GM23338 (cell line): Measurements from ENCODE around the gene CDK5RAP2. TPM values are rescaled to one million over a fixed set of nuclear protein-coding genes. Genes with fewer than 3 reads are reported as not detected.

ENCODE experiments used
- ATAC-seq: fragments of 200-7000 bp; cut with Tn5 transposase; 3 replicates; pipeline ENCODE4 v1.9.1; 2020
- DNase-seq: peaks from one replicate; pipeline ENCODE4 v3.0.0-alpha.2; 2015; ENCODE audit warnings: low spot score
- H2AFZ ChIP-seq: fragments of 200-600 bp; sonication (generic); 2 replicates; pipeline ENCODE4 v1.8.0; 2016; ENCODE audit warnings: antibody characterized with exemption, mild to moderate bottlenecking, moderate library complexity
- H3F3A ChIP-seq: fragments of 200-600 bp; sonication (generic); replicated peaks from 2 replicates; pipeline ENCODE4 v1.8.0; 2017; ENCODE audit warnings: antibody characterized with exemption, mixed run types, low read depth
- H3K27ac ChIP-seq: fragments of 200-600 bp; sonication (generic); 2 replicates; pipeline ENCODE4 v1.6.1; 2016; ENCODE audit warnings: low read depth
- H3K27me3 ChIP-seq: fragments of 200-600 bp; sonication (generic); 2 replicates; pipeline ENCODE4 v1.8.0; 2016; ENCODE audit warnings: mild to moderate bottlenecking, mixed run types, moderate library complexity; ENCODE audit not compliant: insufficient read depth
- H3K36me3 ChIP-seq: fragments of 200-600 bp; sonication (generic); 2 replicates; pipeline ENCODE4 v1.8.0; 2016; ENCODE audit warnings: mild to moderate bottlenecking; ENCODE audit not compliant: insufficient read depth
- H3K4me1 ChIP-seq: fragments of 200-600 bp; sonication (generic); 2 replicates; pipeline ENCODE4 v1.8.0; 2016; ENCODE audit warnings: mild to moderate bottlenecking, moderate library complexity; ENCODE audit not compliant: insufficient read depth
- H3K4me2 ChIP-seq: fragments of 200-600 bp; sonication (generic); 2 replicates; pipeline ENCODE4 v1.7.1; 2017; ENCODE audit warnings: mixed run types
- H3K4me3 ChIP-seq: fragments of 200-600 bp; sonication (generic); 2 replicates; pipeline ENCODE4 v1.6.1; 2016; ENCODE audit warnings: mixed run types
- H3K79me2 ChIP-seq: fragments of 200-600 bp; sonication (generic); replicated peaks from 2 replicates; pipeline ENCODE4 v1.8.0; 2017; ENCODE audit warnings: mild to moderate bottlenecking; ENCODE audit not compliant: insufficient read depth
- H3K9me2 ChIP-seq: fragments of 200-600 bp; sonication (generic); 2 replicates; pipeline ENCODE4 v1.8.0; 2017; ENCODE audit not compliant: insufficient read depth
- H4K20me1 ChIP-seq: fragments of 200-600 bp; sonication (generic); replicated peaks from 2 replicates; pipeline ENCODE4 v1.8.0; 2017; ENCODE audit warnings: mild to moderate bottlenecking; ENCODE audit not compliant: insufficient read depth
- H3K27ac Mint-ChIP-seq: 2 replicates; pipeline ENCODE4 v1.8.0; 2020; ENCODE audit warnings: inconsistent platforms, mild to moderate bottlenecking, moderate library complexity, mixed read lengths
- H3K27me3 Mint-ChIP-seq: 3 replicates; pipeline ENCODE4 v1.8.0; 2022; ENCODE audit warnings: low read depth, mild to moderate bottlenecking, moderate library complexity, mixed read lengths, inconsistent platforms; ENCODE audit not compliant: insufficient read depth, poor library complexity
- H3K36me3 Mint-ChIP-seq: 3 replicates; pipeline ENCODE4 v1.8.0; 2021; ENCODE audit warnings: low read depth, mild to moderate bottlenecking, inconsistent platforms, moderate library complexity, mixed read lengths
- H3K4me1 Mint-ChIP-seq: 3 replicates; pipeline ENCODE4 v1.8.0; 2020; ENCODE audit warnings: mild to moderate bottlenecking, inconsistent platforms, mixed read lengths
- H3K4me3 Mint-ChIP-seq: 3 replicates; pipeline ENCODE4 v1.8.0; 2021; ENCODE audit warnings: moderate library complexity, mild to moderate bottlenecking, inconsistent platforms, mixed read lengths
- H3K9me3 Mint-ChIP-seq: 3 replicates; pipeline ENCODE4 v1.8.0; 2020; ENCODE audit warnings: moderate library complexity, mild to moderate bottlenecking, inconsistent platforms, mixed read lengths
- CREB1 ChIP-seq: fragments of 250-450 bp; sonication (Bioruptor Pico); IDR thresholded peaks from 2 replicates; pipeline ENCODE4 v1.5.0; 2020; ENCODE audit warnings: low read depth, mild to moderate bottlenecking, moderate library complexity
- CTCF ChIP-seq, 2 experiments: fragments of 200-600 bp in 1 of 2; sonication (generic) in 1 of 2; conservative IDR thresholded peaks; 2 replicates each; pipeline versions ENCODE4 v1.5.1 to v1.6.1; 2016 to 2017; ENCODE audit warnings: antibody characterized with exemption in 2 of 2, low read depth in 2 of 2, mild to moderate bottlenecking in 2 of 2, moderate library complexity in 1 of 2
- ETS1 ChIP-seq: IDR thresholded peaks from 2 replicates; pipeline ENCODE4 v1.6.1; 2016; ENCODE audit warnings: antibody characterized with exemption
- EZH2 ChIP-seq: fragments of 200-600 bp; sonication (generic); IDR thresholded peaks from one replicate; pipeline ENCODE4 v1.8.0; 2017; ENCODE audit warnings: antibody characterized with exemption, mild to moderate bottlenecking, low read depth; ENCODE audit not compliant: unreplicated experiment
- EZH2phosphoT487 ChIP-seq: fragments of 200-600 bp; sonication (generic); IDR thresholded peaks from one replicate; pipeline ENCODE4 v1.8.1; 2018; ENCODE audit warnings: antibody characterized with exemption; ENCODE audit not compliant: unreplicated experiment
- JUNB ChIP-seq: IDR thresholded peaks from one replicate; pipeline ENCODE4 v1.6.1; 2016; ENCODE audit warnings: antibody characterized with exemption; ENCODE audit not compliant: unreplicated experiment
- NANOG ChIP-seq: IDR thresholded peaks from 2 replicates; pipeline ENCODE4 v1.6.1; 2016; ENCODE audit warnings: antibody characterized with exemption, borderline replicate concordance
- POLR2AphosphoS5 ChIP-seq: IDR thresholded peaks from 2 replicates; pipeline ENCODE4 v1.6.1; 2016; ENCODE audit warnings: antibody characterized with exemption, low read depth
- REST ChIP-seq: IDR thresholded peaks from one replicate; pipeline ENCODE4 v1.6.1; 2018; ENCODE audit warnings: antibody characterized with exemption; ENCODE audit not compliant: unreplicated experiment
- STAT1 ChIP-seq: IDR thresholded peaks from one replicate; pipeline ENCODE4 v1.6.1; 2016; ENCODE audit warnings: antibody characterized with exemption; ENCODE audit not compliant: unreplicated experiment
- ZNF114 ChIP-seq: fragments of 250-450 bp; sonication (Bioruptor Pico); IDR thresholded peaks from 2 replicates; pipeline ENCODE4 v1.5.0; 2020; ENCODE audit warnings: mild to moderate bottlenecking, moderate library complexity
- ZNF331 ChIP-seq: fragments of 250-450 bp; sonication (Bioruptor Pico); IDR thresholded peaks from 2 replicates; pipeline ENCODE4 v1.5.0; 2020; ENCODE audit warnings: low read depth, mild to moderate bottlenecking, moderate library complexity
- polyA plus RNA-seq: library from polyadenylated mRNA; unstranded; fragments of >200 nt; fragmentation: Nextera tagmentation; extraction: Ambion mirVana; gene quantifications from 2 replicates; pipeline ENCODE4 v1.2.1, GENCODE V29; 2016
- total RNA-seq: library from RNA; depleted of rRNA; stranded (reverse); fragments of >200 nt; shearing (Covaris generic); gene quantifications from 2 replicates; pipeline ENCODE4 v1.2.3, GENCODE V29; 2014

Gene CDK5RAP2
- total and polyA plus RNA-seq, 2 experiments from 2014 or later = 50.7 to 65.7 TPM

- no peak for TF ChIP-seq CTCF (conservative IDR thresholded peaks at IDR 0.05; ENCODE audit: low read depth in 2 of 2)
- TF ChIP-seq ETS1 = no peak
- no peak for TF ChIP-seq NANOG
- TF ChIP-seq REST = no peak
- TF ChIP-seq EZH2phosphoT487 = no peak
- TF ChIP-seq ZNF114 (CRISPR knock-in tag) = no peak
- no peak for TF ChIP-seq STAT1
- TF ChIP-seq CREB1 (CRISPR knock-in tag) = no peak
These were observed 138.3 kb downstream of the CDK5RAP2 start (continued) for GRCh38 chr9:120441426-120442307.

GRCh38 chr9:120440791-120441190 is 139.2 kb downstream of the CDK5RAP2 start:
- no peak overlapping the region for H2AFZ ChIP-seq
- no peaks in the 10 kb centered on the region for H3K79me2 ChIP-seq
- TF ChIP-seq POLR2AphosphoS5 (no peak), EZH2 (no peak), ZNF331 (CRISPR knock-in tag) (no peak), JUNB (no peak), ETS1 (no peak), NANOG (no peak), EZH2phosphoT487 (no peak), ZNF114 (CRISPR knock-in tag) (no peak), CREB1 (CRISPR knock-in tag) (no peak), CTCF (conservative IDR thresholded peaks at IDR 0.05; ENCODE audit: low read depth in 2 of 2) (no peak)
- H3K27ac ChIP-seq = no peak overlapping the region
- no peaks in the 10 kb centered on the region for H3K27me3 ChIP-seq
- H3K9me2 ChIP-seq = no peaks in the 10 kb centered on the region
- H3K4me2 ChIP-seq = no peak overlapping the region
- Mint-ChIP-seq H3K27me3 (no peaks in the 10 kb centered on the region), H3K36me3 (peaks cover 31% of the 10 kb centered on the region), H3K4me3 (no peak overlapping the region), H3K27ac (no peak overlapping the region), H3K4me1 (no peaks in the 10 kb centered on the region), H3K9me3 (no peaks in the 10 kb centered on the region)
- H3K36me3 ChIP-seq = peaks cover 10% of the 10 kb centered on the region; the same call in 1 of the 2 replicates
- no peak overlapping the region for H3K4me3 ChIP-seq
- ATAC-seq (no peak), DNase-seq (no peak)
- H3K4me1 ChIP-seq = no peaks in the 10 kb centered on the region
- peaks cover 9% of the 10 kb centered on the region; the same call in 1 of the 2 replicates for H4K20me1 ChIP-seq
- no peaks in the 10 kb centered on the region for H3F3A ChIP-seq
